H9 (cell line): ENCODE data around the gene FOXJ3. TPM values are rescaled to one million over a fixed set of nuclear protein-coding genes. Genes with fewer than 3 reads are reported as not detected.

Experiments
- DNase-seq: peaks from one replicate; pipeline ENCODE4 v3.0.0-alpha.2; 2017
- H2AFZ ChIP-seq: one replicate; pipeline ENCODE4 v1.6.1; 2013; ENCODE audit warnings: mild to moderate bottlenecking, low read length, control low read depth, moderate library complexity
- H2AK5ac ChIP-seq: 2 replicates; pipeline ENCODE4 v1.6.1; 2013; ENCODE audit warnings: low read length, control low read depth, mixed read lengths; ENCODE audit not compliant: insufficient read length
- H2BK120ac ChIP-seq: one replicate; pipeline ENCODE4 v1.6.1; 2013; ENCODE audit warnings: low read depth, mild to moderate bottlenecking, low read length, control low read depth, inconsistent platforms; ENCODE audit not compliant: poor library complexity, severe bottlenecking
- H2BK12ac ChIP-seq: 2 replicates; pipeline ENCODE4 v1.6.1; 2013; ENCODE audit warnings: low read length, control low read depth, mixed read lengths, low read depth; ENCODE audit not compliant: insufficient read length
- H2BK15ac ChIP-seq: 2 replicates; pipeline ENCODE4 v1.6.1; 2013; ENCODE audit warnings: low read depth, low read length, control low read depth
- H2BK20ac ChIP-seq: one replicate; pipeline ENCODE4 v1.6.1; 2013; ENCODE audit warnings: low read depth, mild to moderate bottlenecking, low read length, control low read depth, inconsistent platforms; ENCODE audit not compliant: poor library complexity, severe bottlenecking
- H2BK5ac ChIP-seq: 2 replicates; pipeline ENCODE4 v1.6.1; 2013; ENCODE audit warnings: low read length, control low read depth, mixed read lengths; ENCODE audit not compliant: insufficient read length
- H3K14ac ChIP-seq: 2 replicates; pipeline ENCODE4 v1.6.1; 2013; ENCODE audit warnings: low read length, control low read depth; ENCODE audit not compliant: insufficient read depth
- H3K18ac ChIP-seq: 2 replicates; pipeline ENCODE4 v1.6.1; 2013; ENCODE audit warnings: low read depth, mild to moderate bottlenecking, mixed read lengths, low read length, control low read depth; ENCODE audit not compliant: insufficient read length
- H3K23ac ChIP-seq: 2 replicates; pipeline ENCODE4 v1.6.1; 2013; ENCODE audit warnings: low read length, control low read depth, mixed read lengths, low read depth; ENCODE audit not compliant: insufficient read length
- H3K23me2 ChIP-seq: 2 replicates; pipeline ENCODE4 v1.6.1; 2013; ENCODE audit warnings: low read depth, mild to moderate bottlenecking, mixed read lengths, low read length, control low read depth; ENCODE audit not compliant: insufficient read length, poor library complexity, severe bottlenecking
- H3K27ac ChIP-seq: 2 replicates; pipeline ENCODE4 v1.5.1; 2013; ENCODE audit warnings: low read length, control low read depth, mixed read lengths, low read depth; ENCODE audit not compliant: insufficient read length
- H3K27me3 ChIP-seq: 2 replicates; pipeline ENCODE4 v1.6.1; 2013; ENCODE audit warnings: low read length, control low read depth, inconsistent platforms; ENCODE audit not compliant: insufficient read depth
- H3K4ac ChIP-seq: 2 replicates; pipeline ENCODE4 v1.6.1; 2013; ENCODE audit warnings: low read depth, mild to moderate bottlenecking, control low read depth, inconsistent platforms, low read length, moderate library complexity
- H3K4me1 ChIP-seq: 2 replicates; pipeline ENCODE4 v1.6.1; 2013; ENCODE audit warnings: low read length, control low read depth, inconsistent platforms; ENCODE audit not compliant: insufficient read depth
- H3K4me2 ChIP-seq: 2 replicates; pipeline ENCODE4 v1.6.1; 2013; ENCODE audit warnings: low read length, control low read depth, mixed read lengths; ENCODE audit not compliant: insufficient read length, insufficient read depth
- H3K56ac ChIP-seq: 2 replicates; pipeline ENCODE4 v1.6.1; 2013; ENCODE audit warnings: low read depth, mild to moderate bottlenecking, mixed read lengths, low read length, control low read depth; ENCODE audit not compliant: insufficient read length
- H3K79me1 ChIP-seq: 2 replicates; pipeline ENCODE4 v1.6.1; 2013; ENCODE audit warnings: low read depth, mild to moderate bottlenecking, moderate library complexity, low read length, control low read depth, inconsistent platforms; ENCODE audit not compliant: insufficient read depth, poor library complexity, severe bottlenecking
- H3K79me2 ChIP-seq: 2 replicates; pipeline ENCODE4 v1.6.1; 2013; ENCODE audit warnings: low read length, control low read depth, inconsistent platforms; ENCODE audit not compliant: insufficient read depth
- H3K9ac ChIP-seq: 2 replicates; pipeline ENCODE4 v1.6.1; 2013; ENCODE audit warnings: low read length, control low read depth, mixed read lengths; ENCODE audit not compliant: insufficient read length; ENCODE audit errors: extremely low read depth
- H3K9me3 ChIP-seq: one replicate; pipeline ENCODE4 v1.6.1; 2013; ENCODE audit warnings: low read depth, low read length, inconsistent platforms; ENCODE audit not compliant: control insufficient read depth
- H3T11ph ChIP-seq: one replicate; pipeline ENCODE4 v1.6.1; 2013; ENCODE audit warnings: mild to moderate bottlenecking, low read length, control low read depth, inconsistent platforms
- H4K20me1 ChIP-seq: one replicate; pipeline ENCODE4 v1.6.1; 2013; ENCODE audit not compliant: control insufficient read depth, insufficient read length, insufficient read depth
- H4K5ac ChIP-seq: 2 replicates; pipeline ENCODE4 v1.6.1; 2013; ENCODE audit warnings: low read depth, mild to moderate bottlenecking, mixed read lengths, low read length, control low read depth; ENCODE audit not compliant: insufficient read length
- H4K8ac ChIP-seq: replicated peaks from 2 replicates; pipeline ENCODE4 v1.6.1; 2013; ENCODE audit warnings: low read length, control low read depth, mixed read lengths, low read depth; ENCODE audit not compliant: insufficient read length
- H4K91ac ChIP-seq: 2 replicates; pipeline ENCODE4 v1.6.1; 2013; ENCODE audit warnings: low read depth, mild to moderate bottlenecking, moderate library complexity, mixed read lengths, low read length, control low read depth; ENCODE audit not compliant: insufficient read length
- H3K27ac Mint-ChIP-seq, 3 experiments: 2 replicates in 2 of 3; 3 replicates in 1 of 3; pipeline ENCODE4 v1.8.0; 2020 to 2021; ENCODE audit warnings: mixed read lengths in 3 of 3, mild to moderate bottlenecking in 1 of 3, moderate library complexity in 1 of 3
- H3K27me3 Mint-ChIP-seq: 2 replicates; pipeline ENCODE4 v1.8.0; 2021; ENCODE audit warnings: low read depth, mild to moderate bottlenecking, moderate library complexity, mixed read lengths
- H3K36me3 Mint-ChIP-seq, 3 experiments: 2 replicates in 2 of 3; 3 replicates in 1 of 3; pipeline ENCODE4 v1.8.0; 2020 to 2021; ENCODE audit warnings: low read depth in 3 of 3, mixed read lengths in 3 of 3; ENCODE audit not compliant: insufficient read depth in 1 of 3
- H3K4me1 Mint-ChIP-seq, 2 experiments: 2 replicates each; pipeline ENCODE4 v1.8.0; 2020; ENCODE audit warnings: mixed read lengths in 2 of 2
- H3K4me3 Mint-ChIP-seq, 2 experiments: 2 replicates in 1 of 2; 3 replicates in 1 of 2; pipeline ENCODE4 v1.8.0; 2020 to 2021; ENCODE audit warnings: mild to moderate bottlenecking in 2 of 2, mixed read lengths in 2 of 2, moderate library complexity in 1 of 2
- H3K9me3 Mint-ChIP-seq, 2 experiments: 2 replicates in 1 of 2; 3 replicates in 1 of 2; pipeline ENCODE4 v1.8.0; 2020; ENCODE audit warnings: mild to moderate bottlenecking in 2 of 2, mixed read lengths in 2 of 2, moderate library complexity in 1 of 2
- CTCF ChIP-seq: fragments of 200-600 bp; sonication (generic); conservative IDR thresholded peaks from 3 replicates; pipeline ENCODE4 v1.8.0; 2021; ENCODE audit warnings: antibody characterized with exemption, mild to moderate bottlenecking
- WGBS: extraction: QIAGEN DNeasy Blood & Tissue Kit; methylation state at CpG from one replicate; pipeline ENCODE4 v1.1.7; 2013; ENCODE audit warnings: missing lambda C conversion rate, low lambda C conversion rate, mixed read lengths; ENCODE audit not compliant: insufficient read length; ENCODE audit errors: extremely low coverage; 5-methylcytosine and 5-hydroxymethylcytosine counted together
- total RNA-seq: library from RNA; stranded (reverse); gene quantifications from 2 replicates; pipeline ENCODE4 v1.2.1, GENCODE V29; 2021

The FOXJ3 gene
- total RNA-seq, 1 experiment from 2014 or later, result 49.9 TPM

- peaks cover 6% of the 10 kb centered on the region; the same call in 1 of the 2 replicates for H3K79me2 ChIP-seq
- Mint-ChIP-seq H3K36me3 (peaks cover 19 to 26% (median 23%) of the 10 kb centered on the region in 3 experiments), H3K4me3 (no peak overlapping the region), H3K27ac (no peak overlapping the region; a peak in 1 of 7 replicates), H3K4me1 (no peaks in the 10 kb centered on the region), H3K9me3 (peaks cover 4 to 11% of the 10 kb centered on the region in 2 experiments; a peak in 4 of 5 replicates), H3K27me3 (no peaks in the 10 kb centered on the region)
- no peak overlapping the region for H4K5ac ChIP-seq
- H3K23me2 ChIP-seq, result no peaks in the 10 kb centered on the region
- H3K4me1 ChIP-seq, result no peaks in the 10 kb centered on the region
- no peak overlapping the region for H4K8ac ChIP-seq
- no peaks in the 10 kb centered on the region for H3K9me3 ChIP-seq
- H2BK15ac ChIP-seq, result no peak overlapping the region
- H3K4me2 ChIP-seq, result no peak overlapping the region
- DNase-seq, result no peak
- H2BK5ac ChIP-seq, result no peak overlapping the region
- no peak overlapping the region for H3K4ac ChIP-seq
- H3K27me3 ChIP-seq, result no peaks in the 10 kb centered on the region
- no peak overlapping the region for H3K14ac ChIP-seq
- WGBS, result no CpG with 5 or more reads among the region's 5 CpGs
- H2BK120ac ChIP-seq, result no peak overlapping the region
- H3T11ph ChIP-seq, result no peak overlapping the region
- no peak overlapping the region for H2BK12ac ChIP-seq
- H4K20me1 ChIP-seq, result no peaks in the 10 kb centered on the region
- no peak overlapping the region for H3K9ac ChIP-seq
- H2AK5ac ChIP-seq, result no peak overlapping the region
- no peak overlapping the region for H4K91ac ChIP-seq
- H3K18ac ChIP-seq, result no peak overlapping the region
- TF ChIP-seq CTCF, result no peak
- H3K56ac ChIP-seq, result no peak overlapping the region
- no peak overlapping the region for H2BK20ac ChIP-seq
- H3K23ac ChIP-seq, result no peak overlapping the region
- no peak overlapping the region for H3K27ac ChIP-seq
- H2AFZ ChIP-seq, result no peak overlapping the region
- peaks cover 3% of the 10 kb centered on the region for H3K79me1 ChIP-seq
These were observed 29.4 kb downstream of the FOXJ3 start for GRCh38 chr1:42305639-42306038.
